ENCODE measurements around the gene CNTN2. TPM values are rescaled to one million over a fixed set of nuclear protein-coding genes. Genes with fewer than 3 reads are reported as not detected.

CNTN2 gene
- total RNA-seq, 1 donor from 2014 or later, result 7.4 TPM

DNA sequence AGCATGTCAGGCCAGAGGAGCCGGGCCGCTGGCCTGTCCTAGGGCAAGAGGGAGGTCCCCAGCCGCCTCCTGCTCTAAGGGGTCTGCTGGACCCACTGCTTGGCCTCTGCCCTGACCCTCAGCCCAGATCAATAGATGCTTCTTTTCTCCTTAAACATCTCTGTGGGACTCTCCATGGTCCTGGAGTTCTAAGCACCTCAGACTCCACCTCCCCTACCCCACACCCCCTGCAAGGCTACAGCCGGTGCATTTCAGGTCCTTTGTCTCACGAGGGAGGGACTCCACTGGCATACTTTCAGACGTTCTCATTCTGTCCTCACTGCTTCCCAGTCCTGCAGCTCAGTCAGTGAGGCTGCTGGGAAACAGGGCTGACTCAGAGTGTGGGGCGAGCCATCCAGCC lies 11.0 kb downstream of the CNTN2 start:
- Histone ChIP-seq H3K27me3 (no peaks in the 10 kb centered on the region), H3K4me3 (no peak overlapping the region), H3K27ac (no peak overlapping the region), H3K9me3 (no peaks in the 10 kb centered on the region), H3K4me1 (no peaks in the 10 kb centered on the region), H3K36me3 (no peaks in the 10 kb centered on the region)
- no peak for TF ChIP-seq POLR2A (IDR thresholded peaks at IDR 0.05)
- TF ChIP-seq, protein P1, sequence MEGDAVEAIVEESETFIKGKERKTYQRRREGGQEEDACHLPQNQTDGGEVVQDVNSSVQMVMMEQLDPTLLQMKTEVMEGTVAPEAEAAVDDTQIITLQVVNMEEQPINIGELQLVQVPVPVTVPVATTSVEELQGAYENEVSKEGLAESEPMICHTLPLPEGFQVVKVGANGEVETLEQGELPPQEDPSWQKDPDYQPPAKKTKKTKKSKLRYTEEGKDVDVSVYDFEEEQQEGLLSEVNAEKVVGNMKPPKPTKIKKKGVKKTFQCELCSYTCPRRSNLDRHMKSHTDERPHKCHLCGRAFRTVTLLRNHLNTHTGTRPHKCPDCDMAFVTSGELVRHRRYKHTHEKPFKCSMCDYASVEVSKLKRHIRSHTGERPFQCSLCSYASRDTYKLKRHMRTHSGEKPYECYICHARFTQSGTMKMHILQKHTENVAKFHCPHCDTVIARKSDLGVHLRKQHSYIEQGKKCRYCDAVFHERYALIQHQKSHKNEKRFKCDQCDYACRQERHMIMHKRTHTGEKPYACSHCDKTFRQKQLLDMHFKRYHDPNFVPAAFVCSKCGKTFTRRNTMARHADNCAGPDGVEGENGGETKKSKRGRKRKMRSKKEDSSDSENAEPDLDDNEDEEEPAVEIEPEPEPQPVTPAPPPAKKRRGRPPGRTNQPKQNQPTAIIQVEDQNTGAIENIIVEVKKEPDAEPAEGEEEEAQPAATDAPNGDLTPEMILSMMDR (IDR thresholded peaks at IDR 0.05), result no peak
- no peak for TF ChIP-seq POLR2AphosphoS5 (IDR thresholded peaks at IDR 0.05; ENCODE audit: insufficient read depth in 1 of 2, low read depth in 1 of 2)
- intact Hi-C loops (cut with DNase I), result loop anchor here (10.0 kb wide), 1 partner anchor 249 kb away; no protein-coding TSS in a partner anchor
- no peak for DNase-seq (ENCODE audit: extremely low spot score in 2 of 2)

DNA sequence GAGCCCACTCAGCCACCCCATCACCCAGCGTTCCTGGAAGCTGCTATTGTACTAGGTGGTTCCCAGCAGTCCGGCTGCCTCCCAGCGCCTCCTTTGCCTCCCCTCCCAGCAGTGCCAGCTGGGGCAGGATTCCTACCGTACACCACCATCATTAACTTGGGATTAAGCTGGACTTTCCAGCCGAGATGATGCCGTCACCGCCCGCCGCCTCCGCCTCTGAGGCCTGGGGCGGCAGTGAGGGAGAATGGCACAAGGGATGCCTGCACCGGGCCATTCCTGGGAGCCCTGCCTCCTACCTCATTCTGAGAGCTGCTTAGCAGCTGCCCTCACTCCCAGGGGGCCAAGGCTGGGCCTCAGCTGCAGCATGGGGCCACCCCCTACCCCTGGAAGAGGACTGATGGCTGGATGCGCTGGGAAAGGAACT lies 13.2 kb downstream of the CNTN2 start:
- no peaks in the 10 kb centered on the region for H3K4me1 ChIP-seq
- H3K4me3 ChIP-seq, result no peak overlapping the region
- TF ChIP-seq, protein P1 (IDR thresholded peaks at IDR 0.05), result no peak
- no peaks in the 10 kb centered on the region for H3K9me3 ChIP-seq
- no peak for DNase-seq (ENCODE audit: extremely low spot score in 2 of 2)
- no peaks in the 10 kb centered on the region for H3K36me3 ChIP-seq
- H3K27ac ChIP-seq, result no peak overlapping the region
- no peaks in the 10 kb centered on the region for H3K27me3 ChIP-seq
- intact Hi-C loops (cut with DNase I), result loop anchor here (10.0 kb wide), 1 partner anchor 251 kb away; no protein-coding TSS in a partner anchor

DNA sequence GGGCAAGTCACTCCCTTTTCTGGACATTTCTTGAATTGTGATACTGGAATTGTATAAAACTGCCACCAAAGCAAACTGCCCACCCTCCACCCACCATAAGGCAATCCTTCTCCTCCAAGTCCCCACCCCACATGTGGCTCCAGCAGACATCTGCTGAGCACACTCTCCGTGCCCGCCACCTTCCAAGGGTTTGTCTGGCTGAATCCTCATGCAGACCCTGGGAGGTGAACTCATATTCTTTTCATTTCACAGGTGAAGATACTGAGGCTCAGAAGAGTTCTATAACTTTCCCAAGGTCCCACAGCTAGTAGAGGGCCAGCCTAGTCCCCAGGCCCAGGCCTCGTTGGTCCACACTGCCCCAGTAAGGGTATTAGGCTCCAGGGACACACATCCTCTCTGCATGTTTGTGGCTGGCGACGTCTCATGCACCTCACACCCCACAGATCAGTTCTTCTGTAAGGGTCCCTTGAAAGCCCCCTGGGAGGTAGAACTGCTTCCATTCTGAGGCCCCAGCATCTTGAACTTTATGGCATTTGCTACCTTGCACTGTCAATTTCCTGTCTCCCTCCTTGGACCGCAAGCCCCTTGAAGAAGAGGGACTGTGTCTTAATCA lies 14.1 kb downstream of the CNTN2 start:
- no peak for DNase-seq (ENCODE audit: extremely low spot score in 2 of 2)
- intact Hi-C loops (cut with DNase I), result loop anchor here (10.0 kb wide), 1 partner anchor 252 kb away; no protein-coding TSS in a partner anchor
- Histone ChIP-seq H3K27me3 (no peaks in the 10 kb centered on the region), H3K9me3 (no peaks in the 10 kb centered on the region), H3K4me3 (no peak overlapping the region), H3K27ac (no peak overlapping the region), H3K4me1 (peaks cover 8% of the 10 kb centered on the region), H3K36me3 (no peaks in the 10 kb centered on the region)
- TF ChIP-seq POLR2AphosphoS5 (IDR thresholded peaks at IDR 0.05; ENCODE audit: insufficient read depth in 1 of 2, low read depth in 1 of 2), result no peak
- no peak for TF ChIP-seq POLR2A (IDR thresholded peaks at IDR 0.05)
- TF ChIP-seq, protein P1 (IDR thresholded peaks at IDR 0.05), result no peak

DNA sequence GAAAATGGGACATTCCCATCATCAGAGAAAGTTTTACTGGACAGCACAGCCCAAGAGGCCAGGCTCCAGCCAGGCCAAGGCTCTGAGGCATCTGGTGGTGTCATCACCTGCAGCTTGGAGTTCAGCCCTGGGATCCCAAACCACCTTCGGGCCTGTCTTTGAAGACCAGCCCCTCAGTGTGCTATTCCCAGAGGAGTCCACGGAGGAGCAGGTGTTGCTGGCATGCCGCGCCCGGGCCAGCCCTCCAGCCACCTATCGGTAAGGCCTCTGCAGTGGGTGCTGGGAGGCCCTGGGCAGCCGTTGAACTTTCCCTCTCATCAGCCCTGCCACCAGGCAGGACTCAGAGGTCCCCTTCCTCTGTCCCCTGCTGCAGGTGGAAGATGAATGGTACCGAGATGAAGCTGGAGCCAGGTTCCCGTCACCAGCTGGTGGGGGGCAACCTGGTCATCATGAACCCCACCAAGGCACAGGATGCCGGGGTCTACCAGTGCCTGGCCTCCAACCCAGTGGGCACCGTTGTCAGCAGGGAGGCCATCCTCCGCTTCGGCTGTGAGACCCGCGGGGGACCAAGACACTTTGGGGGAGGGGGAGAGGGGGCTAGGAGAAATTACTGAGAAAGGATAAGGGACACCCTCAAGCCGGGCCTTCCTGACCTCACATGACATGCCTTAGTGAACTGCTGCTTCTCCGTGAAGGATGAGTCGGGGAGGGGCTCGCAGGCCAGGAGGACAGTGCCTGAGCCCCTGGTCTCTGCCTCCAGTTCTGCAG lies 15.0 kb downstream of the CNTN2 start:
- TF ChIP-seq POLR2A (IDR thresholded peaks at IDR 0.05), result no peak
- no peak overlapping the region for H3K4me3 ChIP-seq
- H3K36me3 ChIP-seq, result no peaks in the 10 kb centered on the region
- H3K27ac ChIP-seq, result no peak overlapping the region
- H3K9me3 ChIP-seq, result no peaks in the 10 kb centered on the region
- H3K4me1 ChIP-seq, result peaks cover 8% of the 10 kb centered on the region
- no peak for DNase-seq (ENCODE audit: extremely low spot score in 2 of 2)
- intact Hi-C loops (cut with DNase I), result loop anchor here (10.0 kb wide), 1 partner anchor 253 kb away; no protein-coding TSS in a partner anchor
- H3K27me3 ChIP-seq, result no peaks in the 10 kb centered on the region

DNA sequence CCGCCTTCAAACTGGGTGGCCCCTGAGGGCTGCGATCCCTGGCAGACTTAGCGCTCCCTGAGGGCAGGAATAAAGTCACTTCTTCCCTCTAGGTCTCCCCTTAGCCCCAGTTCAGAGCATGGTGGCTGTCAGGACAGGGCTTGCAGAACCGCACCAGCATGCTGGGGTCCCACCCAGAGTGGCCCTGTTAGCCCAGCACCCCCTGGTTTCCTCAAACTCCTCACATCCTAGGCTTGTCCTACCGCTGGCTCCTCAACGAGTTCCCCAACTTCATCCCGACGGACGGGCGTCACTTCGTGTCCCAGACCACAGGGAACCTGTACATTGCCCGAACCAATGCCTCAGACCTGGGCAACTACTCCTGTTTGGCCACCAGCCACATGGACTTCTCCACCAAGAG lies 15.8 kb downstream of the CNTN2 start:
- H3K27me3 ChIP-seq, result no peaks in the 10 kb centered on the region
- H3K36me3 ChIP-seq, result no peaks in the 10 kb centered on the region
- no peak for DNase-seq (ENCODE audit: extremely low spot score in 2 of 2)
- peaks cover 8% of the 10 kb centered on the region for H3K4me1 ChIP-seq
- no peak overlapping the region for H3K27ac ChIP-seq
- H3K9me3 ChIP-seq, result no peaks in the 10 kb centered on the region
- H3K4me3 ChIP-seq, result no peak overlapping the region
- no peak for TF ChIP-seq POLR2AphosphoS5 (IDR thresholded peaks at IDR 0.05; ENCODE audit: insufficient read depth in 1 of 2, low read depth in 1 of 2)
- TF ChIP-seq, protein P1 (IDR thresholded peaks at IDR 0.05), result no peak
- no peak for TF ChIP-seq POLR2A (IDR thresholded peaks at IDR 0.05)
- intact Hi-C loops (cut with DNase I), result loop anchor here (10.0 kb wide), 1 partner anchor 254 kb away; no protein-coding TSS in a partner anchor
